Bronchial epithelial cell (primary cell): ENCODE measurements around the gene ENO2. TPM values are rescaled to one million over a fixed set of nuclear protein-coding genes. Genes with fewer than 3 reads are reported as not detected.

ENCODE experiments used
- DNase-seq: peaks from one replicate; pipeline ENCODE4 v3.0.0-alpha.2; 2010; ENCODE audit warnings: low read depth
- FAIRE-seq: peaks from 2 replicates; lab custom pipeline; 2011; peaks lifted over from hg19 to GRCh38; lab: Jason Lieb, UNC
- H3K27me3 ChIP-seq: 2 replicates; pipeline ENCODE4 v1.5.1; 2011; ENCODE audit warnings: low read length; ENCODE audit not compliant: control insufficient read depth, insufficient read depth
- H3K36me3 ChIP-seq: 2 replicates; pipeline ENCODE4 v1.5.1; 2011; ENCODE audit warnings: low read length; ENCODE audit not compliant: control insufficient read depth, insufficient read depth
- H3K4me3 ChIP-seq: 2 replicates; pipeline ENCODE4 v1.5.1; 2011; ENCODE audit warnings: mild to moderate bottlenecking, low read depth, low read length, control low read depth
- total RNA-seq: library from RNA; depleted of rRNA; stranded (reverse); fragments of >200 nt; gene quantifications from 2 replicates; pipeline ENCODE4 v1.2.1, GENCODE V29; 2014
- TF ChIP-seq, protein P1 (sequence below): IDR thresholded peaks from 2 replicates; pipeline ENCODE4 v1.5.1; 2011; ENCODE audit warnings: mild to moderate bottlenecking, moderate library complexity, low read length, control low read depth, inconsistent platforms; ENCODE audit not compliant: insufficient read depth, severe bottlenecking

Gene ENO2
- total RNA-seq, 1 donor from 2014 or later = 9.0 TPM

DNA sequence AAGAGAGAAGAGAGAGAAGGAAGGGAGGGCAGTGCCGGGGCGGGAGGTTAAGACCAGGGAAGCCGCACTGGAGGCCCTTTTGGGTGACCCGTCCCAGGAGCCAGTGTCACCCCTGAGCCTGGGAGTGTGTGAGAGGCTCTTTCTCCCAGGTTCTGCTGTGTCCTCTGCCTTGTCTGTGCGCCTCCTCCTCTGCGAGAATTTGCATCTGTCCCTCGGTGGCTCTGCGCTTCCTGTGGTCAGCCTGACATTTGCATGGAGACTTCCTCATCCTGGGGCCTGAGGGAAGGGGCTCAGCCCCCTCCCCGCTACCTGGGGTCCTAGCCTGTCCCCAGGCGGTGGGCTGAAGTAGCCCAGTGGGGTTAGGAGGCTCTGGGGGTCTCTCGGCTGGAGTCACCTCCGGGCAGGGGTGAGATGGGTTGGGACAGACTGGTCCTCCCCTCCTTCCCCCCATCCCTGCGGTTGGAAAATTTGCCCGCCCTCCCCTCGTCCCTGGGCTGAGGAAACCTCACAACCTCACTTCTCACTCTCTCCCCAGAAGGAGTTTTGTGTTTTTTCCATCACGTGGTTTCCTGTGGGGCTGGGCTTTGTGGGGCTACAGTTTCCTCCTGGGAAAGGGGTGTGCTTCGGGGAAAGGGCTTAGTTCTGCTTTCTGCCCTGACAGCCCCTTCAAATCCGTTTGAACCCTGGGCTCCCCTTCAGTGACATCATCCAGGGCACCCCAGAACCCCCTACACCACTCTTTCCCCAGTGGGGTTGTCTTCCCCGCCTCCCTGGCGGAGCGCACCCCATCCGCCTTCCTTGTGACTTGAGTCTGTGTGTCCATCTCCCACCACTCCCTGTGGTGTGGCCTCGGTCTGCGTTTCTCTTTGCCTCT lies 39.3 kb downstream of the ENO2 start:
- Histone ChIP-seq H3K36me3 (peaks cover 8% of the 10 kb centered on the region), H3K4me3 (no peak overlapping the region), H3K27me3 (no peaks in the 10 kb centered on the region)
- TF ChIP-seq, protein P1, sequence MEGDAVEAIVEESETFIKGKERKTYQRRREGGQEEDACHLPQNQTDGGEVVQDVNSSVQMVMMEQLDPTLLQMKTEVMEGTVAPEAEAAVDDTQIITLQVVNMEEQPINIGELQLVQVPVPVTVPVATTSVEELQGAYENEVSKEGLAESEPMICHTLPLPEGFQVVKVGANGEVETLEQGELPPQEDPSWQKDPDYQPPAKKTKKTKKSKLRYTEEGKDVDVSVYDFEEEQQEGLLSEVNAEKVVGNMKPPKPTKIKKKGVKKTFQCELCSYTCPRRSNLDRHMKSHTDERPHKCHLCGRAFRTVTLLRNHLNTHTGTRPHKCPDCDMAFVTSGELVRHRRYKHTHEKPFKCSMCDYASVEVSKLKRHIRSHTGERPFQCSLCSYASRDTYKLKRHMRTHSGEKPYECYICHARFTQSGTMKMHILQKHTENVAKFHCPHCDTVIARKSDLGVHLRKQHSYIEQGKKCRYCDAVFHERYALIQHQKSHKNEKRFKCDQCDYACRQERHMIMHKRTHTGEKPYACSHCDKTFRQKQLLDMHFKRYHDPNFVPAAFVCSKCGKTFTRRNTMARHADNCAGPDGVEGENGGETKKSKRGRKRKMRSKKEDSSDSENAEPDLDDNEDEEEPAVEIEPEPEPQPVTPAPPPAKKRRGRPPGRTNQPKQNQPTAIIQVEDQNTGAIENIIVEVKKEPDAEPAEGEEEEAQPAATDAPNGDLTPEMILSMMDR = no peak
- no peak for DNase-seq
- FAIRE-seq = no peak

DNA sequence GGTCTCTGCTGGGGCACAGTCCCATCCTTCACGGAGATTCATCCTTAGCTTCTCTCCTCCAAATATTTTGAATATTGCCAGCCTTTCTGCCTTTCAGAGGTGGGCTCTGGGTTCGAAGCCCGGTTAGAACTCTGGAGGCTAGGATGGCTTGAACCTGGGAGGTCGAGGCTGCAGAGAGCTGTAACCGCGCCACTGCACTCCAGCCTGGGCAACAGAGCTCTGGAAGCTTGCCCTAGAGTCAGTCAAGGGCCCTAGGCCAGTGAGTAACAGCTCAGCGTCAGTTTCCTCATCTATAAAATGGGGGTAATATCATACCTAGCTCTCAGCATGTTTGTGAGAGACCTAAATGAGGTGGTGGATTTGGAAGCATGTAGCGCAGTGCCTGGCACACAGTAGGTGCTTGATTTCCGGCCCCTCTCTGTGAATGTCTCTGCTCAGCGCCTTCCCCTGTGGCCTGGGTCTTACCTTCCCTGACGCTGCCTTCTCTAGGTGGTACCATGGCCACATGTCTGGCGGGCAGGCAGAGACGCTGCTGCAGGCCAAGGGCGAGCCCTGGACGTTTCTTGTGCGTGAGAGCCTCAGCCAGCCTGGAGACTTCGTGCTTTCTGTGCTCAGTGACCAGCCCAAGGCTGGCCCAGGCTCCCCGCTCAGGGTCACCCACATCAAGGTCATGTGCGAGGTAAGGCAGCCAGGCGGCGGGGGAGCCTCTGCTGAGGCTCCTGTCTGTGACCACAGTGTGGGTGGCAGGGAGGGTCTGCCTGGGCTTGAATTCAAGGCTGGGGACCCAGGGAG lies 40.1 kb downstream of the ENO2 start:
- DNase-seq = no peak
- H3K4me3 ChIP-seq = no peak overlapping the region
- TF ChIP-seq, protein P1 = no peak

DNA sequence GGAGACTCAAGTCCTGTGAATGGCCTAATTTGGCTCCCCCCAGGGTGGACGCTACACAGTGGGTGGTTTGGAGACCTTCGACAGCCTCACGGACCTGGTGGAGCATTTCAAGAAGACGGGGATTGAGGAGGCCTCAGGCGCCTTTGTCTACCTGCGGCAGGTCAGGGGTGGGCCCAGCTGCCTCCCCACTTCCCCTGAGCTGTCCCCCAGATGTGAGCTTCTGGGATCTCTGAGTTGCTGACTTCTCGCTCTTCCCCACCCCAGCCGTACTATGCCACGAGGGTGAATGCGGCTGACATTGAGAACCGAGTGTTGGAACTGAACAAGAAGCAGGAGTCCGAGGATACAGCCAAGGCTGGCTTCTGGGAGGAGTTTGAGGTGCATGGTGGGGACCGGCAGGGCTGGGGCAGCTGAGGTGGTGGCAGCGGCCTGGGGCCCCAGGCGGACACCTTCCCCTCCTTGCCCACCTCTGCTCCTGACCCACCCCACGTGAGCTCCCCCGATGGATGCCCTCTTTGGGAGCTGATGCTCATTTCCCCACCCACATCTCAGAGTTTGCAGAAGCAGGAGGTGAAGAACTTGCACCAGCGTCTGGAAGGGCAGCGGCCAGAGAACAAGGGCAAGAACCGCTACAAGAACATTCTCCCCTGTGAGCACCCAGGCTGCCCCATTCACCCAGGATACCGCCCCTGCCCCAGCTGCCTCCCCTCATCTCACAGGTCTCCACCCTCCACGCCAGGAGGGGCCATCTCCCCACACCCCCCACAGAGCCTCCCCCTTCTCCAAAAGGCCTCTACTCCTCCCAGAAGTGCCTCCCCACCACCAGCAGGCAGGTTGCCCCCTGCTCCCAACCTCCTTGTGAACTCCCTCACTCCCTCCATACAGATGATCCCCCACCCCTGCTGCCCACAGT lies 41.0 kb downstream of the ENO2 start:
- Histone ChIP-seq H3K4me3 (no peak overlapping the region), H3K27me3 (no peaks in the 10 kb centered on the region), H3K36me3 (peaks cover 8% of the 10 kb centered on the region)
- TF ChIP-seq, protein P1 = no peak
- no peak for FAIRE-seq
- DNase-seq = no peak

More for the DNA sequence above, 40.1 kb downstream of the ENO2 start:
- Histone ChIP-seq H3K27me3 (no peaks in the 10 kb centered on the region), H3K36me3 (peaks cover 8% of the 10 kb centered on the region)
- no peak for FAIRE-seq

DNA sequence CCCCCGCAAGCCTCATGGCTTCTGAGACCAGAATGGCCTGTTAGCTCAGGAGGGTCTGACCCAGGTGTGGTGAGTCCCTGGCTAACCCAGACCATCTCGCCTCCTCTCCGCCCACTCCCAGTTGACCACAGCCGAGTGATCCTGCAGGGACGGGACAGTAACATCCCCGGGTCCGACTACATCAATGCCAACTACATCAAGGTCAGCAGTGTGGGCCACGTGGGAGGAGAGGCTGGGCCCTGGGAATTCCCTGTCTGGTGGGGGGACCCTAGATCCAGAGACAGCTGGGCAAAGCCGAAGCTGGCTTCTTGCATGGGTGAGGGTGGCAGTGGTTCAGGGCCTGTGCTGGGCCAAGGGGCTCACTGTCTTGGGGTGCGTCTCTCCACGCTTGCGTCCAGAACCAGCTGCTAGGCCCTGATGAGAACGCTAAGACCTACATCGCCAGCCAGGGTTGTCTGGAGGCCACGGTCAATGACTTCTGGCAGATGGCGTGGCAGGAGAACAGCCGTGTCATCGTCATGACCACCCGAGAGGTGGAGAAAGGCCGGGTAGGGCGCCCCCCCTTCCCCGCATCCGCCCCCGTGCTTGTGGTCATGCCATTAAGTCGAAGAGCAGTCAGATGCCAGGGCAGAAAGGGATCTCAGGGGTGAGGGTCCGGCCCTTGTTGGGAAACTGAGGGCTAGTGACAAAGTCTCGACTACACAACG lies 41.8 kb downstream of the ENO2 start:
- no peak overlapping the region for H3K4me3 ChIP-seq
- peaks cover 10% of the 10 kb centered on the region for H3K36me3 ChIP-seq
- H3K27me3 ChIP-seq = no peaks in the 10 kb centered on the region
- DNase-seq (no peak), FAIRE-seq (no peak)
- TF ChIP-seq, protein P1 = no peak

DNA sequence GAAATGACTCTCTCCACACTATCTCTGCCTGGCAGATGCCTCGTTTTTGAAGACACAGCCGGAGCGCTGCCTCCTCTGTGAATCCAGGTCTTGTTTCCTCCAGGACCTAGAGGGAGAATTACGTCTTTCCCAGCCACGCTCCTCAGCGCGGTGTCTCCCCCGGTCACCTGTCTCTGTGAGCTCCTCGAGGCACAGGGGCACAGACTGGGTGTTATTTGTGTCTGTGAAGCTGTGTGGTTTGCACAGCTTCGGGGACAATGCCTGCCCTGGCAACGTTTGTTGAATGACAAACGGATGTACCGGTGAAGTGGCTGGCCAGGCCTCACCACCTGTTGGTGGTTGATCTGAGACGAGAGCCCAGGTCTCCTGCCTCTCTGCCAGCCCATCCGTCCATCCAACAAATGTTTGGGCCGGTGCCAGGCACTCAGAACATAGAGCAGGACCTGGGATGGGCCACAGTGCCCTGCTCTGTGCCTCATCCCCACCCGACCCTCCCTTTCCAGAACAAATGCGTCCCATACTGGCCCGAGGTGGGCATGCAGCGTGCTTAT lies 42.8 kb downstream of the ENO2 start:
- Histone ChIP-seq H3K4me3 (no peak overlapping the region), H3K36me3 (peaks cover 8% of the 10 kb centered on the region), H3K27me3 (no peaks in the 10 kb centered on the region)
- TF ChIP-seq, protein P1 = no peak
- no peak for FAIRE-seq
- DNase-seq = no peak
